ENCODE data around the gene PTN.

DNA sequence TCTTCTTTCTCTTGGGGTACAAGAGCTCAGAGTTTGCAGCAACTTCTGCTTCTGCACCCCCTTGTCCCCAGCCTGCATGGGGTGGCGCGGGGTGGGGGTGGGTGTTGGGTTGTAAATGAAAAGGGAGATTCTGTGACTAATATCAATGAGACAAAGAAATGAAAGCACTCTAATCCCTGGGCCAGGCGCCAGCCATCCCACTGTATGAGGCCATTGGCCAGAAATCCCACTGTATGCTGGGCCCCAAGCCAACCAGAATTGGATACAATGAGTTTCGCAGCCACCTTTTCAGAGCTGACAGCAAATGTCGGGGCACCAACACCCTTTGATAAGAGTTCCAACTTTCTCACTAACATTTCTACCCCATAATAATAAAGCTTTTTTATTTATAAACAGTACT is 10.9 kb upstream of the PTN start:
- no peak for TF ChIP-seq POLR2A (IDR thresholded peaks at IDR 0.05)
- TF ChIP-seq, protein P1, sequence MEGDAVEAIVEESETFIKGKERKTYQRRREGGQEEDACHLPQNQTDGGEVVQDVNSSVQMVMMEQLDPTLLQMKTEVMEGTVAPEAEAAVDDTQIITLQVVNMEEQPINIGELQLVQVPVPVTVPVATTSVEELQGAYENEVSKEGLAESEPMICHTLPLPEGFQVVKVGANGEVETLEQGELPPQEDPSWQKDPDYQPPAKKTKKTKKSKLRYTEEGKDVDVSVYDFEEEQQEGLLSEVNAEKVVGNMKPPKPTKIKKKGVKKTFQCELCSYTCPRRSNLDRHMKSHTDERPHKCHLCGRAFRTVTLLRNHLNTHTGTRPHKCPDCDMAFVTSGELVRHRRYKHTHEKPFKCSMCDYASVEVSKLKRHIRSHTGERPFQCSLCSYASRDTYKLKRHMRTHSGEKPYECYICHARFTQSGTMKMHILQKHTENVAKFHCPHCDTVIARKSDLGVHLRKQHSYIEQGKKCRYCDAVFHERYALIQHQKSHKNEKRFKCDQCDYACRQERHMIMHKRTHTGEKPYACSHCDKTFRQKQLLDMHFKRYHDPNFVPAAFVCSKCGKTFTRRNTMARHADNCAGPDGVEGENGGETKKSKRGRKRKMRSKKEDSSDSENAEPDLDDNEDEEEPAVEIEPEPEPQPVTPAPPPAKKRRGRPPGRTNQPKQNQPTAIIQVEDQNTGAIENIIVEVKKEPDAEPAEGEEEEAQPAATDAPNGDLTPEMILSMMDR (IDR thresholded peaks at IDR 0.05) = no peak
